Neuronal stem cell (in vitro differentiated cells): ENCODE data around the gene MXRA8.

Source experiments
- DNase-seq: peaks from one replicate; pipeline ENCODE4 v3.0.0-alpha.2; 2013; ENCODE audit warnings: low spot score
- H2AFZ ChIP-seq: one replicate; pipeline ENCODE4 v1.6.1; 2013; ENCODE audit warnings: mild to moderate bottlenecking, low read length, inconsistent platforms
- H2AK5ac ChIP-seq: 2 replicates; pipeline ENCODE4 v1.6.1; 2013; ENCODE audit warnings: low read depth, mild to moderate bottlenecking, inconsistent platforms, low read length, moderate library complexity, mixed read lengths
- H2BK120ac ChIP-seq: 2 replicates; pipeline ENCODE4 v1.6.1; 2013; ENCODE audit warnings: low read depth, mild to moderate bottlenecking, inconsistent platforms, low read length, moderate library complexity, mixed read lengths
- H2BK12ac ChIP-seq: one replicate; pipeline ENCODE4 v1.6.1; 2013; ENCODE audit warnings: low read length, inconsistent platforms
- H2BK15ac ChIP-seq: 2 replicates; pipeline ENCODE4 v1.6.1; 2013; ENCODE audit warnings: mild to moderate bottlenecking, low read length, inconsistent platforms, mixed read lengths
- H2BK5ac ChIP-seq: one replicate; pipeline ENCODE4 v1.6.1; 2013; ENCODE audit warnings: inconsistent platforms, mild to moderate bottlenecking, low read length, moderate library complexity
- H3K14ac ChIP-seq: one replicate; pipeline ENCODE4 v1.6.1; 2013; ENCODE audit warnings: low read length, inconsistent platforms
- H3K18ac ChIP-seq: 2 replicates; pipeline ENCODE4 v1.6.1; 2013; ENCODE audit warnings: low read length, inconsistent platforms
- H3K23ac ChIP-seq: 2 replicates; pipeline ENCODE4 v1.6.1; 2013; ENCODE audit warnings: low read depth, mild to moderate bottlenecking, mixed read lengths, low read length, inconsistent platforms; ENCODE audit not compliant: poor library complexity
- H3K27ac ChIP-seq: replicated peaks from 3 replicates; pipeline ENCODE4 v1.5.1; 2013; ENCODE audit warnings: low read length, inconsistent platforms
- H3K27me3 ChIP-seq, 3 experiments: 2 replicates each; pipeline ENCODE4 v1.6.1; 2013; ENCODE audit warnings: low read length in 3 of 3, mild to moderate bottlenecking in 2 of 3, inconsistent platforms in 1 of 3, low read depth in 1 of 3, mixed read lengths in 1 of 3, moderate library complexity in 1 of 3; ENCODE audit not compliant: control insufficient read depth in 3 of 3, insufficient read depth in 3 of 3
- H3K36me3 ChIP-seq, 2 donors: replicated peaks in 1 of 2; 2 replicates each; pipeline ENCODE4 v1.6.1; 2013; ENCODE audit warnings: low read length in 2 of 2; ENCODE audit not compliant: control insufficient read depth in 2 of 2, insufficient read depth in 2 of 2
- H3K4ac ChIP-seq: 2 replicates; pipeline ENCODE4 v1.6.1; 2013; ENCODE audit warnings: inconsistent platforms, mild to moderate bottlenecking, low read length, moderate library complexity
- H3K4me1 ChIP-seq, 2 donors: 1 replicate in 1 of 2; 2 replicates in 1 of 2; pipeline ENCODE4 v1.6.1; 2013; ENCODE audit warnings: low read length in 2 of 2, low read depth in 1 of 2; ENCODE audit not compliant: control insufficient read depth in 2 of 2, insufficient read depth in 1 of 2
- H3K4me2 ChIP-seq: one replicate; pipeline ENCODE4 v1.6.1; 2013; ENCODE audit warnings: mild to moderate bottlenecking, low read length, inconsistent platforms; ENCODE audit not compliant: insufficient read depth, poor library complexity, severe bottlenecking
- H3K4me3 ChIP-seq, 2 donors: 2 replicates each; pipeline ENCODE4 v1.5.1; 2013; ENCODE audit warnings: low read length in 2 of 2, mild to moderate bottlenecking in 2 of 2, inconsistent platforms in 1 of 2, moderate library complexity in 1 of 2
- H3K79me1 ChIP-seq: one replicate; pipeline ENCODE4 v1.6.1; 2013; ENCODE audit warnings: low read depth, mild to moderate bottlenecking, inconsistent platforms, low read length, moderate library complexity
- H3K9ac ChIP-seq: one replicate; pipeline ENCODE4 v1.6.1; 2013; ENCODE audit warnings: mild to moderate bottlenecking, low read depth, low read length, inconsistent platforms; ENCODE audit not compliant: poor library complexity
- H3K9me3 ChIP-seq, 2 donors: replicated peaks in 1 of 2; 2 replicates each; pipeline versions ENCODE3 to v1.6.1; 2013; ENCODE audit warnings: low read length in 2 of 2, mild to moderate bottlenecking in 2 of 2, inconsistent platforms in 1 of 2, low read depth in 1 of 2, mixed read lengths in 1 of 2, moderate library complexity in 1 of 2; ENCODE audit not compliant: control insufficient read depth in 2 of 2, insufficient read depth in 1 of 2
- H4K8ac ChIP-seq: one replicate; pipeline ENCODE4 v1.6.1; 2013; ENCODE audit warnings: low read depth, mild to moderate bottlenecking, inconsistent platforms, low read length, moderate library complexity
- H4K91ac ChIP-seq: one replicate; pipeline ENCODE4 v1.6.1; 2013; ENCODE audit warnings: low read length, low read depth, mild to moderate bottlenecking, inconsistent platforms; ENCODE audit not compliant: poor library complexity
- WGBS, 2 donors: extraction: QIAGEN DNeasy Blood & Tissue Kit; methylation state at CpG; one replicate each; pipeline ENCODE4 v1.1.7; 2013; ENCODE audit warnings: missing lambda C conversion rate in 2 of 2, mixed read lengths in 1 of 2; ENCODE audit not compliant: insufficient read length in 2 of 2, insufficient replicate concordance in 1 of 2; ENCODE audit errors: extremely low coverage in 2 of 2; 5-methylcytosine and 5-hydroxymethylcytosine counted together

Gene MXRA8

DNA sequence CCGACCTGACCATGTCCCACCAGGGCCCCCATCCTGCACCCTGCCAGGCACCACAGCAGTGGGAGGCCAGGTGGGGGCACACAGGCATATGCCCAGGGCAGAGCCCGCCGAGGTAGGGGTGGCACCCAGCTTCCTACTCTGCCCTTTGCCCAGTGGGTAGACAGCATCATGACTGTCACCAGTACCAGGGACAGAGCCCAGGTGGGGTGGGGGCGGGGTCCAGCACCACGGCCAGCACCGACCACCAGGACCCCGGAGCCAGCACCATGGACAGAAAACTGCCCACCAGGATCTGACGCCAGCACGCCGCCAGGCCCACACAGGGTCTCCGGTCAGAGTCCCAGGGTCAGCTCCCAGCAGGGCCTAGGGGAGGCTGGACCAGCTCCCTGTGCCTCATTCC lies 23.5 kb downstream of the MXRA8 start:
- no peak overlapping the region for H3K18ac ChIP-seq
- H3K4me2 ChIP-seq, result no peak overlapping the region
- WGBS, 2 donors, result no CpG with 5 or more reads among the region's 11 CpGs
- no peak overlapping the region for H3K9ac ChIP-seq
- no peak overlapping the region for H3K4me3 ChIP-seq
- no peak overlapping the region for H4K8ac ChIP-seq
- no peak overlapping the region for H3K27ac ChIP-seq
- H3K23ac ChIP-seq, result no peak overlapping the region
- no peak overlapping the region for H4K91ac ChIP-seq
- H2AFZ ChIP-seq, result no peak overlapping the region
- no peak overlapping the region for H2BK120ac ChIP-seq
- no peaks in the 10 kb centered on the region for H3K27me3 ChIP-seq
- no peak overlapping the region for H3K14ac ChIP-seq
- no peak overlapping the region for H2AK5ac ChIP-seq
- H3K9me3 ChIP-seq, result peaks cover 0 to 3% of the 10 kb centered on the region in 2 donors
- peaks cover 9% of the 10 kb centered on the region for H3K79me1 ChIP-seq
- H3K4me1 ChIP-seq, result peaks cover 3 to 11% of the 10 kb centered on the region in 2 donors
- H3K36me3 ChIP-seq, result peaks cover 14 to 31% of the 10 kb centered on the region in 2 donors
- peak; percentile 70 for DNase-seq
- no peak overlapping the region for H2BK15ac ChIP-seq
- no peak overlapping the region for H2BK12ac ChIP-seq
- no peak overlapping the region for H3K4ac ChIP-seq
- peak overlapping the region; percentile 66 for H2BK5ac ChIP-seq

GRCh38 chr1:1333551-1334241 lies 24.7 kb downstream of the MXRA8 start:
- Histone ChIP-seq H3K4ac (no peak overlapping the region), H3K18ac (no peak overlapping the region), H2BK5ac (no peak overlapping the region), H2BK12ac (no peak overlapping the region), H3K27me3 (peaks cover 0 to 2% (median 0%) of the 10 kb centered on the region in 3 experiments), H2AK5ac (no peak overlapping the region), H2AFZ (no peak overlapping the region), H3K4me3 (no peak overlapping the region), H3K4me2 (no peak overlapping the region), H3K4me1 (peaks cover 8 to 11% of the 10 kb centered on the region in 2 donors), H3K14ac (no peak overlapping the region), H4K91ac (no peak overlapping the region), H3K79me1 (peaks cover 14% of the 10 kb centered on the region), H3K27ac (no peak overlapping the region), H3K9me3 (peaks cover 0 to 9% of the 10 kb centered on the region in 2 donors), H4K8ac (no peak overlapping the region), H2BK15ac (no peak overlapping the region), H3K36me3 (peaks cover 14 to 26% of the 10 kb centered on the region in 2 donors), H3K9ac (no peak overlapping the region), H2BK120ac (no peak overlapping the region), H3K23ac (peak overlapping the region; percentile 99)
- no CpG with 5 or more reads among the region's 36 CpGs for WGBS, 2 donors
- no peak for DNase-seq

DNA sequence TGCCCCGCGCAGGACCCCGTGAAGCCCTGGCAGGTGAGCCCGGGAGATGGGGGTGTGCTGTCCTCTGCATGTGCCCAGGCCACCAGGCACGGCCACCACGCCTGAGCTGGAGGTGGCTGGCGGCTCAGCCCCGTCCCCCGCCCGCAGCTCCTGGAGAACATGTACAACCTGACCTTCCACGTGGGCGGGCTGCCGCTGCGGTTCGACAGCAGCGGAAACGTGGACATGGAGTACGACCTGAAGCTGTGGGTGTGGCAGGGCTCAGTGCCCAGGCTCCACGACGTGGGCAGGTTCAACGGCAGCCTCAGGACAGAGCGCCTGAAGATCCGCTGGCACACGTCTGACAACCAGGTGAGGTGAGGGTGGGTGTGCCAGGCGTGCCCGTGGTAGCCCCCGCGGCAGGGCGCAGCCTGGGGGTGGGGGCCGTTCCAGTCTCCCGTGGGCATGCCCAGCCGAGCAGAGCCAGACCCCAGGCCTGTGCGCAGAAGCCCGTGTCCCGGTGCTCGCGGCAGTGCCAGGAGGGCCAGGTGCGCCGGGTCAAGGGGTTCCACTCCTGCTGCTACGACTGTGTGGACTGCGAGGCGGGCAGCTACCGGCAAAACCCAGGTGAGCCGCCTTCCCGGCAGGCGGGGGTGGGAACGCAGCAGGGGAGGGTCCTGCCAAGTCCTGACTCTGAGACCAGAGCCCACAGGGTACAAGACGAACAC lies 25.4 kb downstream of the MXRA8 start:
- Histone ChIP-seq H3K4ac (no peak overlapping the region), H3K4me2 (no peak overlapping the region), H3K36me3 (peaks cover 12 to 25% of the 10 kb centered on the region in 2 donors), H3K79me1 (peaks cover 14% of the 10 kb centered on the region), H2BK15ac (no peak overlapping the region), H2BK120ac (no peak overlapping the region), H4K8ac (peak overlapping the region; percentile 4), H3K27ac (no peak overlapping the region), H2AK5ac (no peak overlapping the region), H3K9me3 (peaks cover 0 to 9% of the 10 kb centered on the region in 2 donors), H3K4me3 (peak overlapping the region in 1 of 2 donors; percentile 44), H3K9ac (peak overlapping the region; percentile 12), H3K14ac (no peak overlapping the region), H4K91ac (no peak overlapping the region), H3K27me3 (peaks cover 0 to 2% (median 0%) of the 10 kb centered on the region in 3 experiments), H2BK12ac (no peak overlapping the region), H3K4me1 (peaks cover 8 to 11% of the 10 kb centered on the region in 2 donors), H2BK5ac (no peak overlapping the region), H2AFZ (no peak overlapping the region), H3K23ac (peak overlapping the region; percentile 99), H3K18ac (no peak overlapping the region)
- WGBS, 2 donors, result no CpG with 5 or more reads among the region's 48 CpGs
- no peak for DNase-seq
